ENCODE results near the gene AKT1.
"Not testable (repeated sequence)": the region's sequence is repeated elsewhere in the genome, so short reads cannot be mapped to it uniquely, and the experiment has no call there.

The AKT1 gene

GRCh38 chr14:104794993-104795780 lies at the start of gene AKT1:
AKT1 (minus strand) TSS chr14:104795748; CDS start chr14:104792643, 3,105 bp downstream.
- DNase-seq (ENCODE audit: extremely low spot score, insufficient read length, low read depth) (no peak), FAIRE-seq (no peak)

GRCh38 chr14:104845033-104845666 lies 49.6 kb upstream of the AKT1 start:
- no peak for FAIRE-seq

DNA sequence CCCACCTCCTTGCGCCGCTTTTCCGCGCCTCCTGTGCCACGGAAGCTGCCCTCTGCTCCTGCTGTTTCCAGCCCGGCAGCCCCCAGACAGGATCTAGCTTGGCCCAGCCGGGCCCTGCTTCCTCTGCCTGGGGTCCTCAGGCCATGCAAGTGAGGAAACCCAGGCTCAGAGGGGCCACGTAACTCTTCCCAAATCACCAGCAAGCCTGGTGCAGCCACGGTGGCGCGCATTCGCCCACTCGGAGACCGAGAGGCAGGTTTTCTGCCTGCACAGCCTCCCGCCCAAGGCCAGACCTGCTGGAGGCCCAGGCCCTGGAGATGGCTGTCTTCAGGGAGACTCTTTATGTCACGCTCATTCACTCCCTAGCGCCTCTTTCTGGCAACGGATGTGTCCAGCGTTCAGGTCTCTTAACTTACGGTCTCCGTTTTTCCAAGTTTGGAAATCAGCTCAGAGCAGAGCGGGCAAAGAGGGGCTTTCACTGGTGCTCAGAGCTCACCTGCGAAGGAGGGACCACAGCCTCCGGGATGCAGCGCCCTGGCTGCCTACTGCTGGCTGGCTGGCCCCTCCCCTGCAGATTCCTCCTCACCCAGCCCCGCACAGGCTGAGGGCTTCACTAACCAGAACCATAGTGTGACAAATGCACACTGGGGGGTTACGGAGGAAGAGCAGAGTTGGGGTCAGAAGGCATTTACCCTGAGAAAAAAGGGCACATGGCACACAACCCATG lies 48.9 kb upstream of the AKT1 start:
- FAIRE-seq, result no peak
- DNase-seq (ENCODE audit: extremely low spot score, insufficient read length, low read depth), result no peak

More at GRCh38 chr14:104845033-104845666, 49.6 kb upstream of the AKT1 start:
- DNase-seq (ENCODE audit: extremely low spot score, insufficient read length, low read depth), result no peak

GRCh38 chr14:104843442-104844305 lies 48.1 kb upstream of the AKT1 start:
- DNase-seq (ENCODE audit: extremely low spot score, insufficient read length, low read depth) (no peak), FAIRE-seq (no peak)

DNA sequence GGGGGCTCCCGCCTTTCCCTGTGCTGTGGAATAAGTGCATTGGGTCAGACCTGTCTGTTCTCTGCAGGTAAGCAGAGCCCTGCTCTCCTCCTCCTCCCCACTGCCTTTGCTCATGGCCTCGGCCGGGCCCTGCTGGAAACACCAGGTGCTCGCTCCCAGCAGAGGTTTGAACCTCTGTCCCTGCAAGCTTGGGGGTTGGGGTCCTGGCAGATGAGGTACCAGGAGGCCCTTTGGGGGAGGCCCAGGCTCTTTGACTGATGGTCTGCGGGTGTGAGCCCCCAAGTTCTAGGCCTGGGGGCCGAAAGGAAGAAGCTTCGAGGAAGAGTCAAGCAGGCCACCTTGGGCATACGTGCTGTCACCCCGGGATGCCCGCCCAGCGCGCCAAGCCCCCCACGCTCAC lies 47.5 kb upstream of the AKT1 start:
- DNase-seq (ENCODE audit: extremely low spot score, insufficient read length, low read depth) (no peak), FAIRE-seq (no peak)

GRCh38 chr14:104841730-104842129 lies 46.2 kb upstream of the AKT1 start:
- FAIRE-seq, result no peak
- no peak for DNase-seq (ENCODE audit: extremely low spot score, insufficient read length, low read depth)

- FAIRE-seq, result not testable (repeated sequence)
Measured at GRCh38 chr14:104836171-104836935, 40.8 kb upstream of the AKT1 start.

GRCh38 chr14:104830781-104831180 lies 35.2 kb upstream of the AKT1 start:
- DNase-seq (ENCODE audit: extremely low spot score, insufficient read length, low read depth) (no peak), FAIRE-seq (no peak)

More at GRCh38 chr14:104836171-104836935, 40.8 kb upstream of the AKT1 start:
- DNase-seq (ENCODE audit: extremely low spot score, insufficient read length, low read depth), result not testable (repeated sequence)

DNA sequence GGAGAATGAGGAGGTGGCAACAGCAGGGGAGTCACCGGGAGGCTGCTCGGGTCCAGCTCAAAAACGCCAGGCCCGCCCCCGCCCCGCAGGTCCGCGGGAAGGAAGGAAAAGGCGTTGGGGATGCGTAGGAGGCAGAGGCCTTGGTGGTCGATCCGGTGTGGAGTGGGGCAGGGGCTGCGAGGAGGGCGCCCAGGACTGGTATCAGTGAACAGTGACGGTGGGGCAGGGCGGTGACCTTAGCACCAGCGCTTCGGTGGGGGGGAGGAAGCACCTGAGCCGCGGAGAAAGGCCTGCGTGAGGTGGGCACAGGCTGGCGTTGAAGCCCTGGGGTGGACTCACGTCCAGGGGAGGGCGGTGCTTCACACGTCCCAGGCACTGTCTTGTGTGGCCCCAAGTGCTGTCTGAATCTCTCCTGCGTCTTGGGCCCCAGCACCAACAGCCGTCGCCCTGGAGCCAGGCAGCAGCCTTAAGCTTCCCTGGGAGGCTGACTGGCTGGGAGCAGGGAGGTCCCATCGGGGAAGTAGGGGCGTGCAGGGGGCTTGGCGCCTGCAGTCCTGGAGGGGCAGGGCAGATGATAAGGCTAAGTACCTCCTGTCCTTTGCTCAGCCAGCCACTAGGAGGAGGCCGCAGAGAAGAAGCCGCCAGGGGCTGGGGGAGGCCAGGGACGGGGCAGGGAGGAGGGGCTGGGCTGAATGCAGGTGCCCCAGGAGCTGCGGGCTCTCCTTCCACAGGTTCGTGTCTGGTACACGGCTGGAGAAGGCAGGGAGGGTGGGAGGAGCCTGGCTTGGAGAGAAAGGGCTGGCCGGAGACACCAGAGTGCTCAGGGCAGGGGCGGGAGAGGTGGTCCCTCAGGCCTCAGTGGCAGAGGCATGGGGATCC lies 31.9 kb upstream of the AKT1 start:
- FAIRE-seq, result no peak
- DNase-seq (ENCODE audit: extremely low spot score, insufficient read length, low read depth), result no peak

GRCh38 chr14:104826861-104827176 lies 31.3 kb upstream of the AKT1 start:
- no peak for DNase-seq (ENCODE audit: extremely low spot score, insufficient read length, low read depth)
- FAIRE-seq, result no peak

DNA sequence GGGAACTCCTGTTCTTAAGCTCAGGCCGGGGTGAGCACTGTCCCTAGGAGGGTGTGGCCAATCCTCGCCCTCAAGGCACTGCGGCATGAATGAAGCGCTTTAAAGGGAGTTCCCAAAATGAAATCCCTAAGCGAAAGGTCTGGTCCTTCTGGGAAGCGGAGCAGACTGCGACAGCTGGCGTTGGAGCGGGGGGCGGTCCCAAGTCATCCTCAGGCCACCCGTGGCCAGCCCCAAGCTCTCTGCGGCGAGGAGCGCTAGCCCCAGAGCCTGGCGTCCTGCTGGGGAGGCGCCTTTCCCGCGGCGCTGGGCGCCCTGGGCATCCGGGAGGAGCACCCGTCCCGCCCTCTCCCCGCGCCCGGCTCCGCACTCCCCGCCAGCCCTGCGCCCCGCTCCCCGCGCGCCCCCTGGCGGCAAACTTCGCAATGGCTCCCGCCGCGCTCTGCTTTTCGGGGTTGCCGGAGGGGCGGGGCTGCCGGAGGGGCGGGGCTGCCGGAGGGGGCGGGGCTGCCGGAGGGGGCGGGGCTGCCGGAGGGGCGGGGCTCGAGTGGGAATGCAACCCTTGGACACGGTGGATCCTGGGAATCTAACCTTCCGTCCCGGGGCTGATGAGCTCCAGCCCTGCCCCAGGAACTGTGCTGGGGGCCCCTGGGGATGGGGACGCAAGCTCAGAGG lies 30.8 kb upstream of the AKT1 start:
- DNase-seq (ENCODE audit: extremely low spot score, insufficient read length, low read depth) (peak; percentile 86), FAIRE-seq (peak; percentile 18)

DNA sequence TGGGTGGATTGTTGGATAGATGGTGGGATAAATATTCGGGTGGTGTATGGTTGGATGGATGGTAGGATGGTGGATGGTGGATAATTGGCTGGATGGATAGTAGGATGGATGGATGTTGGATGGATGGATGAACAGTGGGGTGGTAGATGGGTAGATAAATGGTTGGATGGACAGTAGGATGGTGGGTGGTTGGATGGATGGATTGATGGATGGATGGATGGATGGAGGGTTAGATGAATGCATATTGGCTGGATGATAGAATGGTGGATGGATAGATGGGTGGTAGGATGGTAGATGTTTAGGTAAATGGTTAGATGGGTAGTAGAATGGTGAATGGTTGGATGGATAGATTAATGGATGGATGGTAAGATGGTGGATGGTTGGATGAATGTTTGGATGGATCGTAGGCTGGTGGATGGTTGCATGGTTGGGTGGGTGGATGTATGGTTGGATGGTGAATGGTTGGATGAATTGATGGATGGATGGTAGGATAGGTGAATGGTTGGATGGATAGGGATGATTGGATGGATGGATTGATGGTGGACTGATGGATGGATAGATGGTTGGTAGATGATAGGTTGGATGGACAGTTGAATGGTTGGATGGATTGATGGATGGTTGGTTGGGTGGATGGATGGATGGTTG lies 28.9 kb upstream of the AKT1 start:
- FAIRE-seq, result no peak
- DNase-seq (ENCODE audit: extremely low spot score, insufficient read length, low read depth), result no peak

DNA sequence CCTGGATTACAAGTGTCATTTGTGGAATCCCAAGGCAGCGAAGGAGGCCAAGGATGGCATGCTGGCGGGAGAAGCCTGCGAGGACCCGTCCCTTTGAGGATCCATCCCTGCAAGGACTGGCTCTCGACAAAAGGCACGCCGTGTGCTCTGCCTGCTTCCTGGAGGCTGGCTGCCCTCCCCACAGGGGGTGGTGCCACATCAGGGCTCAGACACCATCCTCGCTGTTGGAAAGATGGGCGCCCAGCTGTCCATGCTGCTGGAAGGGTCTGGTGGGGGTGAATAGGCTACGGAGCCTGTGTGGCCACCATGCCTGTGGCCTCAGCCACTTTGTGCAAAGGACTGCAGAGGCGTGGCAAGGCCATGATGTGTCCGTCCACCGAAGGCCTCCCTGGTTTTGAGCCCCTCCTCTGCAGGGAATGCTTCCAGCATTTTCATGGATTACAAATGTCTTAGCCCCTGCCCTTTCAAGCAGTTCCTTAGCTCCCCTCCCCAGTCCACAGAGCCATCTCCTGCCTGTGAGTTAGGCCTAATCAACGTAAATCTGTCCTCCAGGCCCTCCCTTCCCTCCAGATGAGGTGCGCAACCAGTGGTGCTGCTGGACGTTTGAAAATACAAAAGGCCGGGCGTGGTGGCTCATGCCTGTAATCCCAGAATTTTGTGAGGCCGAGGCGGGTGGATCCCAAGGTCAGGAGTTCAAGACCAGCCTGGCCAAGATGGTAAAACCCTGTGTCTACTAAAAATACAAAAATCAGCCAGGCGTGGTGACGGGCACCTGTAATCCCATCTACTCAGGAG lies 27.5 kb upstream of the AKT1 start:
- DNase-seq (ENCODE audit: extremely low spot score, insufficient read length, low read depth) (no peak), FAIRE-seq (no peak)

DNA sequence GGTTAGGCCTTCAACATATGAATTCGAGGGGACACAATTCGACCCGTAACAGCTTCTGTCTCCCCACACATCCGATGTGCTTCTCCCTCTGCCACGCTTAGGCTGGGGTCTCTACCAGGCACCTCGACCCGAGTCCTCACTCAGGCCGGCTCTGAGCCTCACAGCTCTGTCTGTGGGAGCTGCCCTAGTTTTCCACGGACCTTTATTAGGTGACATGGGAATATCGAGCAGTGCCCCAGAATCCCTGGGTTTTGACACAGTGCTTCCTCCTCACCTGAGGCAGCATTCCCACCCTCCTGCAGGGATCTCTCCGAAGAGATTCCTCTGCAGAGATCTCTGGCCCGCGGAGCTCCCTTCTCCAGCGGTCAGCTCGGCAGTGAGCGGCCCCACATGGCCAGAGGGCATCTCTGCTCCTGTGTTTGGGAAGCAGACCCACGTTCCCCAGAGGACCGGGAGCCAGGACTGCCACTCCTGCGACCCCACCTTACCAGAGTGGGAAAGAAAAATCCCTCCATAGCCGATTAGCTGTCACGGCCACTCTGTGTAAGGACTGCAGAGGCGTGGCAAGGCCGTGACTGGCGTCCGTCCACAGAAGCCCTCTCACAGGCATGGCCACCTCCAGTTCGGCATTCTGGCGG lies 26.5 kb upstream of the AKT1 start:
- FAIRE-seq (no peak), DNase-seq (ENCODE audit: extremely low spot score, insufficient read length, low read depth) (no peak)

GRCh38 chr14:104821229-104821945 lies 25.8 kb upstream of the AKT1 start:
- DNase-seq (ENCODE audit: extremely low spot score, insufficient read length, low read depth) (no peak), FAIRE-seq (no peak)
